Loucy (cell line): ENCODE results near the gene ANKRD16.

Experiments used
- H2AFZ ChIP-seq: fragments of 200-600 bp; sonication (generic); 2 replicates; pipeline ENCODE4 v1.6.0; 2016; ENCODE audit warnings: antibody characterized with exemption, mild to moderate bottlenecking, low read length, moderate library complexity
- H3F3A ChIP-seq: fragments of 200-600 bp; 2 replicates; pipeline ENCODE4 v1.6.0; 2016; ENCODE audit warnings: antibody characterized with exemption, low read depth, mild to moderate bottlenecking
- H3K27me3 ChIP-seq: fragments of 200-600 bp; sonication (generic); 2 replicates; pipeline ENCODE4 v1.6.1; 2014; ENCODE audit warnings: low read length, mild to moderate bottlenecking; ENCODE audit not compliant: insufficient read depth, poor library complexity, severe bottlenecking
- H3K36me3 ChIP-seq: fragments of 200-600 bp; sonication (generic); 2 replicates; pipeline ENCODE4 v1.6.1; 2016; ENCODE audit warnings: low read length; ENCODE audit not compliant: insufficient read depth
- H3K4me1 ChIP-seq: fragments of 200-600 bp; sonication (generic); 2 replicates; pipeline ENCODE4 v1.5.1; 2014; ENCODE audit warnings: low read length, mild to moderate bottlenecking; ENCODE audit not compliant: insufficient read depth, poor library complexity, severe bottlenecking
- H3K4me2 ChIP-seq: fragments of 200-600 bp; sonication (generic); 2 replicates; pipeline ENCODE4 v1.6.0; 2014; ENCODE audit warnings: antibody characterized with exemption, low read length, low read depth, mild to moderate bottlenecking; ENCODE audit not compliant: poor library complexity, severe bottlenecking
- H3K4me3 ChIP-seq: fragments of 200-600 bp; sonication (generic); 2 replicates; pipeline ENCODE4 v1.5.1; 2014; ENCODE audit warnings: low read length, mild to moderate bottlenecking, mixed read lengths; ENCODE audit not compliant: poor library complexity, severe bottlenecking
- H3K79me2 ChIP-seq: fragments of 200-600 bp; sonication (generic); 2 replicates; pipeline ENCODE4 v1.6.1; 2014; ENCODE audit warnings: low read length; ENCODE audit not compliant: insufficient read depth
- H3K9ac ChIP-seq: fragments of 200-600 bp; sonication (generic); 2 replicates; pipeline ENCODE4 v1.6.0; 2014; ENCODE audit warnings: mild to moderate bottlenecking, low read depth, low read length, moderate library complexity; ENCODE audit not compliant: poor library complexity, severe bottlenecking
- H3K9me2 ChIP-seq: fragments of 200-600 bp; sonication (generic); replicated peaks from 2 replicates; pipeline ENCODE4 v1.6.1; 2016; ENCODE audit warnings: low read depth, low read length, mixed read lengths
- H3K9me3 ChIP-seq: fragments of 200-600 bp; sonication (generic); 2 replicates; pipeline ENCODE4 v1.6.1; 2014; ENCODE audit warnings: mild to moderate bottlenecking, antibody characterized with exemption, low read length, low read depth; ENCODE audit not compliant: insufficient read depth
- H4K20me1 ChIP-seq: fragments of 200-600 bp; sonication (generic); 2 replicates; pipeline ENCODE4 v1.6.0; 2014; ENCODE audit warnings: antibody characterized with exemption, low read length, mild to moderate bottlenecking; ENCODE audit not compliant: insufficient read depth, poor library complexity, severe bottlenecking
- CTCF ChIP-seq: fragments of 200-600 bp; sonication (generic); conservative IDR thresholded peaks from 2 replicates; pipeline ENCODE4 v1.5.1; 2014; ENCODE audit warnings: mild to moderate bottlenecking, antibody characterized with exemption, low read length
- EZH2phosphoT487 ChIP-seq: fragments of 200-600 bp; IDR thresholded peaks from 2 replicates; pipeline ENCODE4 v1.6.1; 2018; ENCODE audit warnings: antibody characterized with exemption, mild to moderate bottlenecking, moderate library complexity, borderline replicate concordance

ANKRD16 gene

GRCh38 chr10:5903563-5903962 lies 13.9 kb upstream of the ANKRD16 start:
- Histone ChIP-seq H3K79me2 (peaks cover 3% of the 10 kb centered on the region; the same call in 1 of the 2 replicates), H3K9me3 (no peaks in the 10 kb centered on the region), H3K27me3 (no peaks in the 10 kb centered on the region)

GRCh38 chr10:5902511-5903274 lies 13.0 kb upstream of the ANKRD16 start:
- Histone ChIP-seq H3K4me2 (no peak overlapping the region), H3K36me3 (peaks cover 8% of the 10 kb centered on the region; the same call in 1 of the 2 replicates), H3K4me3 (no peak overlapping the region), H3K79me2 (peaks cover 3% of the 10 kb centered on the region; the same call in 1 of the 2 replicates), H3K9me2 (no peaks in the 10 kb centered on the region), H3F3A (no peaks in the 10 kb centered on the region), H3K9me3 (peaks cover 3% of the 10 kb centered on the region; the same call in 1 of the 2 replicates), H3K4me1 (peaks cover 3% of the 10 kb centered on the region), H4K20me1 (no peaks in the 10 kb centered on the region), H3K9ac (no peak overlapping the region), H2AFZ (no peak overlapping the region), H3K27me3 (no peaks in the 10 kb centered on the region)
- TF ChIP-seq CTCF: no peak
- no peak for TF ChIP-seq EZH2phosphoT487

More at GRCh38 chr10:5903563-5903962, 13.9 kb upstream of the ANKRD16 start:
- Histone ChIP-seq H3K4me2 (no peak overlapping the region), H3K9ac (no peak overlapping the region), H4K20me1 (no peaks in the 10 kb centered on the region), H3K4me3 (no peak overlapping the region), H2AFZ (no peak overlapping the region), H3K9me2 (no peaks in the 10 kb centered on the region), H3F3A (no peaks in the 10 kb centered on the region), H3K4me1 (peaks cover 3% of the 10 kb centered on the region), H3K36me3 (peaks cover 8% of the 10 kb centered on the region; the same call in 1 of the 2 replicates)
- no peak for TF ChIP-seq EZH2phosphoT487
- TF ChIP-seq CTCF: no peak

GRCh38 chr10:5900247-5900646 lies 10.6 kb upstream of the ANKRD16 start:
- H3K4me3 ChIP-seq: no peak overlapping the region
- TF ChIP-seq EZH2phosphoT487 (no peak), CTCF (no peak)

More at GRCh38 chr10:5900247-5900646, 10.6 kb upstream of the ANKRD16 start:
- peaks cover 3% of the 10 kb centered on the region for H4K20me1 ChIP-seq
- H3K36me3 ChIP-seq: 0 out of 2 replicates have a peak, but pooled peaks cover 3% of the 10 kb centered on the region
- no peaks in the 10 kb centered on the region for H3K27me3 ChIP-seq
- H2AFZ ChIP-seq: no peak overlapping the region
- peaks cover 3% of the 10 kb centered on the region; the same call in 1 of the 2 replicates for H3K9me3 ChIP-seq
- H3K9ac ChIP-seq: no peak overlapping the region
- no peak overlapping the region for H3K4me2 ChIP-seq
- H3F3A ChIP-seq: no peaks in the 10 kb centered on the region
- peaks cover 3% of the 10 kb centered on the region for H3K4me1 ChIP-seq
- no peaks in the 10 kb centered on the region for H3K9me2 ChIP-seq
- H3K79me2 ChIP-seq: peaks cover 13% of the 10 kb centered on the region; the same call in 1 of the 2 replicates
